Medulla oblongata (tissue), 1 donor: ENCODE data around the gene FSTL4.

Experiments
- DNase-seq: peaks from one replicate; pipeline ENCODE4 v3.0.0-alpha.2; 2015; ENCODE audit errors: extremely low spot score

Gene FSTL4

GRCh38 chr5:133610489-133611356, 1.6 kb downstream of the FSTL4 start:
- DNase-seq: peak; percentile 46

GRCh38 chr5:133607451-133607850, 4.9 kb downstream of the FSTL4 start:
- DNase-seq: no peak

GRCh38 chr5:133606835-133607234, 5.5 kb downstream of the FSTL4 start:
- no peak for DNase-seq

- no peak for DNase-seq
These were observed 7.0 kb downstream of the FSTL4 start for GRCh38 chr5:133605323-133605722.

DNA sequence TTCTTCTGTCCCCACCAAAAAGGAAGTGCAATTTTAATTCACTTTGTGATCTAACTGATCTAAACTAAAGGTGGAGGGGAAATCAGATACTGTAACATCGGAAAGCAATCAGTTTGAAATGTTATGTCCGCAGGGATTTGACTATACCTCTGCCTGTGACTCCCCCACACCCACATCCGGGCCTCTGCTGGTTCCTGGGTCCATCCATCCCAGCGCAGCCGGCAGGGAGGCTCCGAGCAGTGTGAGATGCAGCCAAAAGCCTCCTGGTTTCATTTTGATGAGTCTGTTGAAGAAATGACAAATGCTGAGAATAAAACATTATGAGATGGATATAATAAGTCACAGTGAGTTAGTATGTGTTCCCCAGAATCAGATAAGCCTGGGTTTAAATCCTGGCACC, 8.6 kb downstream of the FSTL4 start:
- no peak for DNase-seq

DNA sequence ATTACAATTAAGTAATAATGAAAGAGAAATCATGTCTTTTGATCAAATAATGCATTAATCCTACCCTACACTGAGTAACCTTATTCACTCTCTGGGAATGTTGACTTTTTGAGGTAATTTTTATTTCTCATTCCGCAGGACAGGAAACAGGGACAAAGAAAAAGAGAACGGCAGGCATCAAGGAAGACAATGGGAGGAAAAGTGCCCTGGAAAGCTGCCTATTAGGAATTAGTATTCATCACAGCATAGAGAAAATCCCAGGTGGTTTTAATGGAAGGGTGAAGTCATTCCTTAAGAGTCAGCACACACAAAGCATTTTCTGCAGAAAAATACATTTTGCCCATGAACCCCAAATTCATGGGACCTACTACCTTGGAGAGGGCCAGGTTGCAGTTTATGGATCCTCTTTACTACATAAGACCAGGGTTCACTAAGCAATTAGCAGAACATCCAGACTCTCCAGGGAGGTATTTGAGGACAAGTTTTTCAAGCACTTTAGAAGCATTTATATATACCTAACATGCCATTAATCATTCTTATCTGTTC, 9.4 kb downstream of the FSTL4 start:
- no peak for DNase-seq

- no peak for DNase-seq
These were observed 12.7 kb downstream of the FSTL4 start for GRCh38 chr5:133599600-133599999.

DNA sequence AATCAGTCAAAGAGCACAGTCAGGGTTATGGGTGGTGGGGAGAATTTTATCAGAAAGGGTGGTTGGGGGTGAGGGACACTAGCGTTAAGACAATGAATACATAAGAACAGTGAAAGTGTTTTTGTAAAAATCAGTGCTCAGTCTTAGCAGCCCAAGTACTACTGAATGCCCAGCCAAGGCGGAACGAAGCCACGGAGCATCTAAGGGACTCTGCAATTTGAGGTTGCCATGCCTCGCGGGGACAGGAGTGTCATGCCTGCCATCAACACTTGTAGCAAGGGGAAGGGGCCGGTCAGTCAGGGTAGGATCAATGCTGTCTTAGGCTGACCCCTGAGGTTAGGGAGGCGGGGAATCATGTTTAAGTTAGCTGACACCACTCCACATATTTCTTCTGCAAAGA, 13.3 kb downstream of the FSTL4 start:
- no peak for DNase-seq

DNA sequence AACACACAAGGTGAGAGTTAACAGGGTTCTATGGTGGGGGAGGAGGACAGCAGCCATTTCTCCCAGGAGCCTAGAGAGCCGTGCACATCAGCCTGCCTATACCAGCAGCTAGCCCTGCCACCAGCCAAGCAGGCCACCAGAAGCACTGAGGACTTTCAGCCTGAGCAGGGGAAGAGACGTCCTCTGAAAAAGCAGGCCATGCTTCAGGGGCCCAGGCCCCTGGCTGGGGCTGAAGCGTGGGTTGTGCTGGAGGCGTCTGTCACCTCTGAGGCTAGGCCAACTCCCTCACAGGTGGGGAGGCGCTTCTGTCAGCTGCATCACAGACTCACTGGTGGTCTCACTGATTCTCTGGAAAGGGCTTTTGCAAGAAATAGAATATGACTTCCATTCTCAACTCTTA, 16.3 kb downstream of the FSTL4 start:
- DNase-seq: no peak

- DNase-seq: no peak
These were observed 16.9 kb downstream of the FSTL4 start for GRCh38 chr5:133595465-133595864.

- DNase-seq: no peak
These were observed 23.1 kb downstream of the FSTL4 start for GRCh38 chr5:133589286-133589685.

- DNase-seq: no peak
These were observed 29.4 kb downstream of the FSTL4 start for GRCh38 chr5:133582971-133583370.

- no peak for DNase-seq
These were observed 30.4 kb downstream of the FSTL4 start for GRCh38 chr5:133581918-133582317.

- no peak for DNase-seq
These were observed 31.0 kb downstream of the FSTL4 start for GRCh38 chr5:133581348-133581747.

GRCh38 chr5:133580618-133581017, 31.7 kb downstream of the FSTL4 start:
- no peak for DNase-seq

DNA sequence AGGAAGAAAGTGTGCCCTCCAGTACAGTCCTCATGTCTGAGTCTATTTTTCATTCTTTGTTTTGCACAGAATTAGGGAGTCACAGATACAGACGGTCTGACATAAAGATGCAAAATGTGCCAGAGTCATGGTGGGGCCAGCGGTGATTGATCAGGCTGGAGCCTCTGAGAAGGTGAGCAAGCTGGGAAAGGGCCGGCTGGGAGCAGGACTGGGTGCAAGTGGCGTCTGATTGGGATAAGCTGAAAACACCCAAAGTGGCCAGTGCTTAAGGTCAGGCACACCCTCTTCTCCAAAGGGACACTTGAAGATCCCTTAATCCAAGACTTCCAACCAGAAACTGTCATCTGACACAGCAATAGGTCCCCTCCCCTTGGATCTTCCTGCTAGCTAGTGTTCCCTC, 32.6 kb downstream of the FSTL4 start:
- no peak for DNase-seq

DNA sequence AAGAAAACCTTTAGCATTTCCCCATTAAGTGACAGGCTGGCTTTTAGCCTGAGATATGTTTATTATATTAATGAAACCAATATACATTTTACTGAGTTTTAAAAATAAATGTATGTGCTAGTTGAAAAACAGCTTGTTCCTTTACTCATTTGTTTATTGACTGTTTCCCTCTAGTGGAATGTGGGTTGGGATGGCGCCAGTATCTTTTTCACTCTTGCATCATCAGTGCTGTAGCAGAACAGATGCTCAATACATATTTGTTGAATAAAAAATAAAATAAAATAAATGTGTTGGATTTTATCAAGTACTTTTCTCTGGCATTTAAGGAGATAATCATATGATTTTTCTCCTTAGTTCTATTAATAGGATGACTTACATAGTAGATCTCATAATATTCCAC, 43.0 kb downstream of the FSTL4 start:
- DNase-seq: no peak

DNA sequence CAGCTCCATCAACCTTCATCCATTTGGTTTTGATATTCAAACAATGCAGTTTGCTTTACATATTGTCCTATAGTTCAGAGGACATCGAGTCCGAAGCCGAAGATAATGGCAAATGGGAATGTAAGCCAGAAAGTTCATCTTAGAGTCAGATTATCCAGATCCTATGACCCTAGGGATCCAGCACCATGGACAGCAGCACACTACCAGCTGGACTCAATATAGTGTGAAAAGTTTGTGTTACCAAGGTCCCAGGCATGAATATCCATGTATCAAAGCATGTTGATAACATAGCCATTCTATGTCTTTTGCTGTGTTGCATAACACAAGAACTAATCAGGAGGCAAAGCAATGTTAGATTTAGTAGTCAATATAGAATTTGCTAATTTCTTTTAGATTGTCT, 46.3 kb downstream of the FSTL4 start:
- no peak for DNase-seq

- no peak for DNase-seq
These were observed 47.3 kb downstream of the FSTL4 start for GRCh38 chr5:133564921-133565565.

DNA sequence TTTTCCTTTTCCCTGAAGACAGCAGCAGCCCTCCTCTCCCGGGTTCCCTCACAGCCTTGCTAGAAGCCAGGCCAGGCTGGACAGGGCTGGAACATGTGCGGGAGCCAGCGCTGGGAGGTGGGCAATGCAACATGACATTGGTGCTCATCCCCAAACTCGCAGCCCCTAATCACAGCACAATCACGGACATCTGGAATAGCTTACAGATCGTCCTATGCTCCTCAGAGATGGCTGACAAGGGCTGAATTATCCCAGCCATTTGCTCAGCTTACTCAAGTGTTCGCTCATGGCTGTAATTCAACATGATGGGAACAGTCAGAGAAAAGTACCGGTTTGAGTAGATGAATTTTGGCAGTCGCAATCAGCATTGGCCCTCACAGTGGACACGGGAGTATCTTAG, 49.8 kb downstream of the FSTL4 start:
- no peak for DNase-seq

DNA sequence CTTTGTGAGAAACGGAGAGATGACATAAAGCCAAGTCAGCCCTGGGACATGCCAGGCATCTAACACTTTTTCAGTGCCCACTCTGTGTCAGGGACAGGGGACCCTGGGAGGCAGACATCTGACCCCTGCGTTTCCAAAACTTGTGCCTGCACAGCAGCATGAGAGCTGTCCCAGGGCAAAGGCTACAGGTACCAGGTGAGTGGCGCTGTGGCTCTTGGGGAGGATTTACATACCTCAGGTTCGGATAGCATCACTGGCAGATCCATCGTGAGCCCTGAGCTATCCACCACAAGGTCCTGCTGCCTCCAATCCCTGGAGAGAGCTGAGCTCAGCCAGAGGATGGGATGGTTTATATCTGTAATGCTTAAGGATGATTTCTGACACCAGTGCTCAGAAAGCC, 52.4 kb downstream of the FSTL4 start:
- DNase-seq: no peak

- no peak for DNase-seq
These were observed 55.8 kb downstream of the FSTL4 start for GRCh38 chr5:133556551-133556950.

DNA sequence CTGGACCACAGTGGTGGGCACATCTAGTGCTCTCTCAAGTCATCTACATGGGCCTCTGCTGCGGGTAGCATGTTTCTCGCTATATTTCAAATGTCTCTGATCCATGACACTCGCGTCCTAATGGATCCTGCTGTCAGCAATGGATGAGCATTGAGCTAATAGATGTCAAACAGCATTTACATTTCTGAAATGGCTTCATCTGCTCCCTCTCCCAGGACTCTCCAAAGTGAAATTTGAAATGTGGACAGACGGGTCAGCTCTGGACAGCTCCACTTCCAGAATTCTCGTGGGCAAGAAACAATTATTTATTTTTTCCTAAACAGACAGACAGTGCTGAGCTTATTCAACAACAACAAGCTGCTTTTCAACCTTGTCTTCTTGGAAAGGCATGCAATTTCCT, 58.1 kb downstream of the FSTL4 start:
- DNase-seq: no peak
